ENCODE measurements around the gene POU2F2.

The POU2F2 gene

DNA sequence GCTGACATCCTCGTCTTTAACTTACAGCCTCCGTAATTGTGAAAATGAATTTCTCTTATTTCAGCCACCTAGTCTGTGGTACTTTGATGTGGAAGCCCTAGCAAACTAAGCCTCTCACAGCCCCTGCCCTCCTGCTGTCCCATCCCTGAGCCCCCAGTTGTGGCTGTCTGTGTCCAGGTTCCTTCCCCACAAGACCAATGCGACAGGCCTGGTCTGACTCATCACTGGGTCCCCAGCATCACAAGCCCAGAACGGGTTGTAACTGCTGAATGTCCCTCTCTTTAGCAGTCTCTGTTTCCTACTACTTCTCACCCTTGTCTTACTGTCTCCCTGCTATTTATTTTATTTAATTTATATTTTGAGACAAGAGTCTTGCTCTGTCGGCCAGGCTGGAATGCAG, 5.7 kb downstream of the POU2F2 start:
- no peak for DNase-seq

DNA sequence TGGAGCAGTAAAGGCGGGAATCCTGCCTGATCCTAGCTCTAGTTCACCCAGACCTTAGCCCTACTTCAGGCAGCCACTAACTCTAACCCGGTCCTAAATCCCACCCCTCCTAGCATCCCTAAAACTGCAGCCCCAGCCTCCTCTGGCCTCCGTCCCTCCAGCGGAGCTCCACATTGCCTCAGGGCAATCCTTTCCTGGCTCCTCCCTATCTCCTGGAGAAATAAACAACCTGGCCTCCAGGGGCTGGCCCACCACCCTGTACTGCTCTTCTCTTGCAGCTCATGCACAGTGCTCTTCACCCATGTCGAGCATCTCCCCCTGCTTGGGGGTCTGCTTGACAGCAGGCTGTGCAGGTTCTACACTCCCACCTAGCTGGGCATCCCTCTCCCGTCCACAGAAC, 6.7 kb downstream of the POU2F2 start:
- no peak for DNase-seq

DNA sequence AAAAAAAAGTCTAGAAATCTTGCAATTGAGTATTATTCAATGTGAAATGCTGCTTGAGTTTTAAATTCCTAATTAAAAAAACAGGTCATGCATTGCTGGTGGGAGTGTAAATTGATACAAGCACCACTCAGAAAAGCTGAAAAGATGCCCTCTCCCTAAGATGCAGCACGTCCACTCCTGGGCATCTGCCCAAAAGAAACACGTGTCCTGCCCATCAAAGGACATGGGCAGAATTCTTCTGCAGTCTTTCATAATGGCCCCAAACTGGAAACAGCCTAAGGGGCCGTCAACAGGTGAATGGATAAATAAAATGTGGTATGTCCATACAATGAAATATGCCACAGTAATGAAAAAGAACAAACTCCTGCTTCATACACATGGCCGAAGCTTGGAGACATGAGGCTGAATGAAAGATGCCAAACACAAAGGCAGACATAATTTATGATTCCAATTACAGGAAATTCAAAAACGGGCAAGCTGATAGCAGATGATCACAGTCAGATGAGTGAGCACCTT, 7.8 kb downstream of the POU2F2 start:
- DNase-seq = peak in 1 of 58 donors; percentile 0

DNA sequence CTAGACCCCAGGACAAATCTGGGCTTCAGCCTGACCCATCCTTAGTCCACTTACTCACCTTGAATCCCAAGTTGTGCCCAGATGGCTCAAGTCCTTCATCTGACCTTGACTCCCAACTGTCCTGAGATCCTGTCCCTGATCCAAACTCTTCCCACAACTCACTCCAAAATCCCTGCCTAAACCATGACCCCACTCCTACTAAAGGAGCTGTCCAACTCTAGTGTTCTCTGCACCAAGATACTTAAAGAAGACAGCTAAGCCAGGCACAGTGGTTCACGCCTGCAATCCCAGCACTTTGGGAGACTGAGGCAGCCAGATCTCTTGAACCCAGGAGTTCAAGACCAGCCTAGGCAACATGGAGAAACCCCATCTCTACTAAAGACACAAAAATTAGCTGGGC, 8.5 kb downstream of the POU2F2 start:
- DNase-seq = no peak

DNA sequence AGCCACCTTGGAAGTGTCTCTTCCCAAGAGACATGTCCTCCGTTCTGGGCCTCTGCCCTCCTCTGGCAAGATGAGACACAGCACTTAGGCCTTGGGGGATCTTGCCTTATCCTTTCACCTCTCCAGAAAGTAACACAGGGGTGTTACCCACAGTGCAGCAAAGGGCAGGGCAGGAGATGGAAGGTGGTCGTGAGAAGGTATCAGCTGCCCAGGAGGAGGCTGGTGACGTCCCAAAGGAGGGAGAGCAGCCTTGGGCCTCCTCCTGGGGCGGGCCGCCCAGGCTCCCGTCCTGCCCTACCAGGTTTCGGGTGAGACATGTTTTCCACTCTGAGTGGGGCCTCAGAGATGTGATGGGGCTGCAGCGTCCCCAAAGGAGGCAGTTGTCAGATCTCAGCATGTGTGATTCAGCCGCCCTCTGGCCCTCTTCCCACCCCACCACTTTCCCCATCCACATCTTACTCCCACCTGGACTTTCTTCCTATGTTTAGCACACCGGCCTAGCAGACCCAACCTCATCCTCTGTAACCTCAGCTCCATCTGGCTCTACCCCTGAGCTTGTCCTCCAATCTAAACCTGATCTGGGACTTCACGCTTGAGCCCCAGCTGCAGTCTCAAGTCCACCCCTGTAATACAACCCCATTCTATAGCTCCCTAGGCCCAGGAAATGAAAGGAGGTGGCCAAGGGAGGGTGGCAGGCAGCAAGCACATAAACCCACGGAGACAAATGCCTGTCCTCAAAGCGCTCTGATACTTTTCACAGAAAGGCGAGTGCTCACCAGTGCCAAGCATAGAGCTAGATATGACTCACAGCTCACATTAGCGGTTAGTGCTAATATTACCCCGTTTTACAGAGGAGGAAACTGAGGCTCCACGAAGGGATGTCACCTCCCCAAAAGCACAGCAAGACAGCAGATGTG, 9.3 kb downstream of the POU2F2 start:
- no peak for DNase-seq

DNA sequence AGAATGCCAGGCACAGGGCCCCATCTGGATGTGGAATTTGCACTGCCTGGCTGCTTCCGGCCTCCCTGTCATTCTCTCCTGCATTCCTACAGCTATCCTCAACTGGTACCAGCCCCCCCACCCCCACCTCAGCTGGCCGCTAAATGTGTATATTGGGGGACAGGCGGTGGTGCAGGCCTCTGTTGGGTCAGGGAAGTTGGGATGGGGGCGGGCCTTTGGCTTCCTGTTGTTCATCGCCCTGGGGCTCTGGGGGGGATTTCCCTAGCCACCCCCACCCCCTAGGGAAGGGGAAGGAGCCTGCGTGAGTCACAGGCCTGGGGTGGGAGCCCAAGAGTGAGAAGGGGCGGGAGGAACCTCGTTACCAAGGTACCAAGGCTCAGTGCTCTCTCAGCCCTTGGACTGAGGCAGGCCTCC, 10.6 kb downstream of the POU2F2 start:
- peak in 19 of 58 donors; percentile 3 to 49 (median 18) for DNase-seq

DNA sequence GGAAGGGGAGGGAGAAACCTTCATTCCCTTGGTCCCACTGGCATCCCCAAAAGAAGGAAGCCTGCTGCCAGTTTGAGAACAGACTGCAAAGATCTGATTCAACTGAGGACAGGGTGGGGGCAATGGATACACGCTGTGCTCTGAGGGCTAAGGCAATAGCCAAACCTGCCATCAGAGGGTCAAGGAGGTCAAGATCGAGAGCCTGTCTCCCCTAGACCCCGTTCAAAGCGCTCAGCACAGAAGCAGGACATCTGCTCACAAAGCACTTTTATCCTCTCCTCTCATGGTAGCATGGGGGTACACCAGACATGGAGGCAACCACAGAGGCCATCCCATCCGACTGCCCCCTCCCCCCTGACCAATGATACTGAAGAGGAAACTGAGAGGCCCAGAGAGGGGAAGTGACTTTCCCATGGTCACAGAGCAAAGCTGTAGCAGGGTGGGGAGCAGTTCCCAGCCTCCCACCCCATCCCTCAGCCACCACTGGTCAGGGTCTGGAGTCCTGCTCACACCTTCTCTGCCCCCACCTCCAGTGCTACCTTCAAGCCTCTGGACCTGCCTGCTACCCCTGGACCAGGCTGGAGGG, 11.1 kb downstream of the POU2F2 start:
- no peak for DNase-seq

DNA sequence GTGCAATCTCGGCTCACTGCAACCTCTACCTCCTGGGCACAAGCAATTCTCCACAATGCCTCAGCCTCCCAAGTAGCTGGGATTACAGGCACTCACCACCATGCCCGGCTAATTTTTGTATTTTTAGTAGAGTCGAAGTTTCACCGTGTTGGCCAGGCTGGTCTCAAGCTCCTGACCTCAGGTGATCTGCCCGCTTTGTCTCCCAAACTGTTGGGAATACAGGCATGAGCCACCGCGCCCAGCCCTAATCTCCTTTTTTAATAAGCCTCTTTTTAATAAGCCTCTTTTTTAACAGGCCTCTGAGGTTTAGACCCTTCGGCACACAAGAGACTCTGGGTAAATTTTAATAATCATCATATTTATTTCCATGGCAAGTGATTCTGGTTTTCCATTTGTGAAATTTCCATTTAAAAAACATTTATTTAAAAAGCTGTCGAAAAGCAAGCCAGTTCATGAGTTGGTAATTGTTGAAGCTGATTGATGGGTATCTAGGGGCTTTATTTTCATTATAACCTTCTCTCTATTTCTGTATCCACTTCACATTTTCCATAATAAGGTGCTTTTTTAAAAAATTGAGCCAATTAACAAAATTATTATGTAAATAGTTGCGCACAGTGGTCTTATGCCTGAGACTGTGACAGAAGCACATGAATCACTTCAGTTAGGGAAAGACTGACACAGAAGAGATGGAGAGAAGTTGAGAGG, 11.8 kb downstream of the POU2F2 start:
- DNase-seq = no peak

DNA sequence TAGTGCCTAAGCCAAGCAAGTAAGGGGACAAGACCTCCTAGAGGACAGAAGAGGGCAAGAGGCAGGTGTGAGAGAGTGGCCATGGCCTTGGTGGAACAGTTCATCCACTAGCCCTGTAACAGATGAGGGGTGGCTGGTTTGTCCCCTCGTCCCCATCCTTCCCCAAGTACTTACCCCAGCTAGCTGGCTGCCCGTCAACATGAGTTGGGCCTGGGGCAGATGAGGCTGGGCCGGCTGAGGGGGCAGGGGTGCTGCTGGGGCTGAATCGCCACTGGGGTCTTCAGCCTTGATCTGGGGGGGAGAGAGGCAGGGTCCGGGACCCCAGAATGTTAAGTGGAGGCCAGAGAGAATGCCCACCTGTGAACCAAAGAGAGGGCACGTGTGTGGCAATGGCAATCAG, 15.2 kb downstream of the POU2F2 start:
- no peak for DNase-seq

DNA sequence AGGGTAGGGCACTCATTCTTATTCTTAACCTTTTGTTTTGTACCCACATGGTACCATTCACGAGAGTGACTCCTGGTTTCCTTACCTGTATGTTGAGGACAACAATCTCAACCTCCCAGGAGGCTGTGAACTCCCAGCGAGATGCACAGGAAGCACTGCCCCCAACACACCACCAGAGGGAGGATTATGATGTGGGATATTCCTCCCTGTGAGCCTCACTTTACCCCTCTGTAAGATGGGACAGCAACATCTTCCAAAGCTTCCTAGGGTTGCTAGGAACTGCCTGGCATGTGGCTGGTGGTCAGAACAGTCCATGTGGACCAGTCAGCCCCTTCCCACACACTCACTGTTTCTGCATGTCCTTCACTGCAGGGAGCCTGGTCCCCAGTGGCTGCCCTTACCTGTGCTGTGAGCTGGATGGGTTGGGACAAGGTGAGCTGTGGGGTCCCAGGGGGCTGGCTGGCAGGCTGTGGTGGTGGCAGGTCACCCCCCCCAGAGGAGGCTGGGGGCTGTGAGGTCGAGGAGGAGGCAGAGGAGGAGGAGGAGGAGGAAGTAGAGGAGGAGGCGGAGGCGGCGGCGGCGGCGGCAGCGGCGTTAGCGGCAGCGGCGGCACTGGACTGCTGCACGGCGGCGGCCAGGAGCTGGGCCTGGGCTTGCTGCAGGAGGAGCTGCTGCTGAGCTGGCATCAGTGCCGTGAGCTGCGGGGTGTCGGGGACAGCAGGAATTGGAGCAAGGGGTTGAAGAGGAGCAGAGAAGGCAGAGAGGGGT, 15.8 kb downstream of the POU2F2 start:
- no peak for DNase-seq

DNA sequence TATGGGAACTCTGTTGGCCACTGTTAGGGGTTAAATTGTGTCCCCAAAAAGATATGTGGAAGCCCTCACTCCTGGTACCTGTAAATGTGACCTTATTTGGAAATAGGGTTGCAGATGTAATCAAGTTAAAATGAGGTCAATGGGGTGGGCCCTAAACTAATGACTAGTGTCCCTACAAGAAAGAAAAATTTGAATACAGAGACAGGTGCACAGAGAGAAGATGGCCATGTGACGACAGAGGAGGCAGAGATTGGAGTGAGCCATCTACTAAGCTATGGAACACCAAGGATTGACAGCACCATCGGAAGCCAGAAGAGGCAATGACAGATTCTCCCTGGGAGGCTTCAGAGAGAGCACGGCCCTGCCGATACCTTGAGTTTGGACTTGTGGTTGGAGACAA, 16.5 kb downstream of the POU2F2 start:
- no peak for DNase-seq

DNA sequence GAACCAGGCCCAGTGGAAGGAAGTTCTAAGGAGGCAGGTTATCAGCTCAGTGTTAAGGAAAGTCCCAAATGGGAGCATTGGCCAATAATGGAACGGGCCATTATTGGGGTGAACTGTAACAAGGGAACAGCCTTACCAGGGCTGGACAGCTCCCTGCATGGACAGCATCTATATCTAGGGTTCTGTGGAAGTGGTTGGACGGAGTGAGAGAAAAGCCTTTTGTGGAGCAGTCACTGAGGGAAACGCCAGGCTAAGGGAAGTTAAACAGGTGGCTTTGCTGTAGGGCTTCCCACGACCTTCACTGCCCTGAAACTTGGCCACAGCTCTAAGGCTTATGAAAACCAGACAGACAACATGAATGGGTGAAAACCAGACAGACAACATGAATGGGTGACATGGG, 17.0 kb downstream of the POU2F2 start:
- DNase-seq = no peak

DNA sequence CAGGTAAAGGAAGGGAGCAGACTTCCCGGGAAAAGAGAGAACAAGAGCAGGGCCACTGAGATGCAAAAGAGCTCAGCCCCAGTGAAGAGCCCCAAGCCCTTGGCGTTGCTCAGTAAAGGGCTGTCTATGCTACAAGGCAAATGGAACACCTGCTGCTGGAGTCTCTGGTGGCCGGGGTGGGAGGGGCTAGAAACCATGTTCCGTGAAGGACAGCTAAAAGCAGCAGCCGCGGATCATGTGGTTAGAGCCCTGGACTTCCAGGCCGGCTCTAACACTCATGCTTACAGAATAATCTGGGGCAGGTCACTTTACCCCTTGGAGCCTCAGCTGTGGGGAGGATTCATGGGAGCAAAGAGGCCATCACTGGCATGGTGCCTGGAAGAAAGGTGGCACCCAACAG, 17.8 kb downstream of the POU2F2 start:
- no peak for DNase-seq

DNA sequence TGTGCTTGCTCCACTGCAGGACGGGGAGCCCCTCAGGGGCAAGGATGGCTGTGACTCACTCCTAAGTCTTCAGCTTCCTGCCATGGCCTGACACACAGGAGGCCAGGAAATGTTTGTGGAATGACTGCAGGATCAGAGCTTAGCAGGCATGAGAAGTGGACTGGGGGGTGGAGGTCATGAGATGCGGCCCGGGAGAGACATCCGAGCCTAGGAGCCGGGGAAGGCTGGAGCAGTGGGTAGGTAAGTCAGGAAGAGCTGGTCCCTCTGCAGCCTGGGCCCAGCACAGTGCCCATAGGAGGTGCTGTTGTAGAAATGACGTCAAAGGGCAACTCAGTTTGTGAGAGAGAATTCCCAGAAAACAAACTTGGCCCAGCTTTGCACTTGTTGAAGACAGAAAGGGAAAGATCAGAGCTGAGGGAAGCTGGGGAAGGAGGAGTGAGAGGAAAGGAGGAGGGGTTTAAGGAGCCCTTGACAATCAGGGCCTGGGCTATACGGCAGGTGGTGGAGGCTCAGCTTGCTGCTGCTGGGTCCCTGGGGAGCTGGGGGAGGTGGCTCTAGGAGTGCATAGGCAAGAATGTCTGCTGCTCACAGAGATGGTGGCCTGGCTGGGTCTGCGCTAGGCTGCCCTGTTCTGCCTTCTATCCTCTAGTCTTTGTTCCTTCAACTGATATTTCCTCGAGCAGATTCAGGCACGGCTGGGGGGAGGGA, 18.5 kb downstream of the POU2F2 start:
- DNase-seq = no peak

DNA sequence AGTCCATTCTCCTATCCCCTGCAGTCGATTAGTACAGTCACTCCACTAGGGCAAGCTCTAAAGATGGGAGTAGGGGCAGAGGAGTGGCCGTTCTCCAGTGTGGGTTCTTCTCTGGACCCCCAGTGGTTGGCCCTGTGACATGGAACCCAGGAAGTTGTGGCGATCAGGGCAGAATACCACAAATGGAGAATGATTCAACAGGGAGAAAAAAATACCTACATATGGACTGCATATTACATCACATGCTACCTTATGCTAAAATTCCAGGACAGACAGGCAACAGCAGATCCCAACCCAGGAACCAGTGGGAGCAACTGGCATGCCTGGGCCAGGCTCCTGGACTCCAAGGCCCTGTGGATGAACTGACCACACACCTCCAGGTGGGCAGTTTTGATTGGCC, 20.4 kb downstream of the POU2F2 start:
- DNase-seq = no peak

DNA sequence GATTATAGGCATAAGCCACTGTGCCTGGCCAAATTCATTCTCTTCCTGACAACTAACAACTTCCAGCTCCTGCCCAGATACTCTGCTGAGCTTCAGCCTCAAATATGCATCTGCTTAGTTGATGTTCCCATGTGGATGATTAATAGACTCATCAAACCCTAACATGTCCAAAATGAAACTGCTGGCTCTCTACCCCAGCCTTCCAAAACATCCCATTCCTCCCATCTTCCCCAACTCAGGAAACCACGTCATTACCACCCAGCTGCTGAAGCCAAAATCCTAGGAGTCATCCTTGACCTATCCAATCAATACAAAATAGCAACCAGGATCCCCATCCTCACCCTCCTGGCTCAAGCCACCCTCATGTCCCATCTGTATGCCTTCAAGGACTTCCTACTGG, 20.9 kb downstream of the POU2F2 start:
- no peak for DNase-seq

DNA sequence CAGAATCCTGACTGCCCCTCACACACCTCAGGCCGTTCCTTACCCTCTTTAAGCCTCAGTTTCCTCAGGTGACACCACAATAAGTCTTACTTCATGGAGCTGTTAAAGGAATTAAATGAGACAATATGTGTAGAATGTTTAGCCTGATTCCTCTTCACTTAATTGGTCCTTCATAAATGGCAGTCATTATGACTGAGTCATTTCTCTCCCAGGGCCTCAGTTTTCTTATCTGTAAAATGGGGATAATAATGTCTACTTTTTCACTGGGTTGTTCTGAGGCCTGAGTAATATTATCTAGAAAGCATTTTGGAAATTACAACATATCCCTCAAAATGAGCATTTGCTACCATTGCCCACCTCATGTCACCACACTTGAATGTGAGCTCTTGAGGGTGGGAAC, 21.6 kb downstream of the POU2F2 start:
- no peak for DNase-seq

DNA sequence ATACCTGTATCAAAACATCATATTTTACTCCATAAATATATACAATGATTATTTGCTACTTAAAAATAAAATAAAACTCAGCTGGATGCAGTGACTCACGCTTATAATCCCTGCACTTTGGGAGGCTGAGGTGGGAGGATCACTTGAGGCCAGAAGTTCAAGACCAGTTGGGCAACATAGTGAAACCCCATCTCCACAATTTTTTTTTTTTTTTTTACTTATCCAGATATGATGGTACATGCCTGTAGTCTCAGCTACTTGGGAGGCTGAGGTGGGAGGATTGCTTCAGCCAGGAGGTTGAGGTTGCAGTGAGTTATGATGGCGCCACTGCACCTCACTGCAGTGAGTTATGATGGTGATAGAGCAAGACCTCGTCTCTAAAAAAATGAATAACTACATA, 22.4 kb downstream of the POU2F2 start:
- DNase-seq = no peak

DNA sequence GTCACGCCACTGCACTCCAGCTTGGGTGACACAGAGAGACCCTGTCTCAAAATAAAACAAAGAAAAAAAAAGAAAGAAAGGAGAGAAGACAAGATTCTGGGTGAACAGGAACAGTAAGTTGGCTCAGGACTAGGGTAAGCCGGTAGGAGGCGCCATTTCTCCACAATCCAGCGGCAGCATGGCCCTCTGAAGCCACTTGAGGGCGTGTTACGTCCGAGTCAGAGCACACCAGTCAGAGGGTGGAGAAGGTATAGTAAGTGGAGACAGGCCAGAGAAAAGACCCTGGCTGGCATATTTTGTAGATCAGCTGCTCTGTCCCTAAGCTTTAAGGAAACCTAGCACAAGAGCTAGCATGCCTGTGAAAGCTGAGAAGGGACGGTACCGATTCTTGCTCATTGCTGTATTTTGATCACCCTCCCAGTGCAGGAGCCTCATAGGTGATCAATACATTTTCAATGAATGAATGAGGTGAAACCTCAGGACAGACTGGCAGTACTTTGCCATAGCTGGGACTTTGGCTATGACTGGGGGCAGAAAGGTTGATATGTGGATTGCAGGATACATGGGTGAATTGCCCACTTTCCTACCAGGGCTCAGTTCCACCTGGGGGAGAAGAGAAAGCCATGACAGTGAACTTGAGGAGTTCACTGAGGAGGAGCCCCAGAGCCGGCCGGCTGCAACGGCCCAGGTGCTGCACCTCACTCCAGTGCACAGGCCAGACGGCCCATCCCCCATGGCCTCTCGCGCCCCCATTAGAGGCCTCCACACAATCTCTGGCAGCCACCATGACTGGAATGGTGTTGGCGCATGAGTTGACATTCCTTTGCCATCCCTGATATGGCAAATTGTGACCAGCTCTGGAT, 23.5 kb downstream of the POU2F2 start:
- peak in 50 of 58 donors; percentile 1 to 72 (median 33) for DNase-seq

DNA sequence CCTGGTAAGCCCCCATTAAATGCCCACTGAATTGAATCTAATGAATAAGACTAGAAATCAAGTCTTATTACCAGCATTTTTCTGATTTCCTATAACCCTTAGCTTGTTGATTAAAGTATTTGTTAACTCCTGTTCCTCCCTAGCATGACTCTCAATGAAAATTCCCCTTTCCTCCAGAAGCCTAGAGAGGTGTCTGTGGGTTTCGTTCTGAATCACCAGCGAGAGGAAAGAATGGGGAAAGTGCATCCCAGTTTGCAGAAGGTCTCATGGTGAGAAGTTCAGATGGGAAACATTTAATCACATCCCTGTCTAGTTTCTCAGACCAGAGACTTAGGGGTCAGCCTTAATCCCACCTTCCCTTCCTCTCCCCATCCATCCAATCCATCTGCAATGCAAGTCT, 26.9 kb downstream of the POU2F2 start:
- no peak for DNase-seq
